Keratinocyte (primary cell): Measurements from ENCODE around the gene MRTFB. TPM values are rescaled to one million over a fixed set of nuclear protein-coding genes. Genes with fewer than 3 reads are reported as not detected.

Source experiments
- DNase-seq: peaks from one replicate; pipeline ENCODE4 v3.0.0-alpha.2; 2011; ENCODE audit warnings: low read depth, missing footprints, low spot score
- FAIRE-seq: peaks from 2 replicates; lab custom pipeline; 2011; peaks lifted over from hg19 to GRCh38; lab: Jason Lieb, UNC
- H2AFZ ChIP-seq: 2 replicates; pipeline ENCODE4 v1.6.0; 2012; ENCODE audit warnings: low read length, control low read depth, inconsistent platforms; ENCODE audit not compliant: control insufficient read depth
- H3K27ac ChIP-seq: 2 replicates; pipeline ENCODE4 v1.5.1; 2011; ENCODE audit warnings: low read length; ENCODE audit not compliant: control insufficient read depth, insufficient read depth
- H3K27me3 ChIP-seq: 3 replicates; pipeline ENCODE4 v1.6.0; 2011; ENCODE audit warnings: low read length; ENCODE audit not compliant: control insufficient read depth, insufficient read depth; ENCODE audit errors: extremely low read depth
- H3K36me3 ChIP-seq, 2 experiments: 2 replicates in 1 of 2; 3 replicates in 1 of 2; pipeline ENCODE4 v1.5.1; 2011; ENCODE audit warnings: low read length in 2 of 2, mild to moderate bottlenecking in 1 of 2; ENCODE audit not compliant: control insufficient read depth in 2 of 2, insufficient read depth in 2 of 2; ENCODE audit errors: extremely low read depth in 1 of 2
- H3K4me1 ChIP-seq: 3 replicates; pipeline ENCODE4 v1.5.1; 2011; ENCODE audit warnings: low read length; ENCODE audit not compliant: control insufficient read depth, insufficient read depth; ENCODE audit errors: extremely low read depth
- H3K4me2 ChIP-seq: 3 replicates; pipeline ENCODE4 v1.6.0; 2011; ENCODE audit warnings: low read depth, low read length; ENCODE audit not compliant: control insufficient read depth, insufficient read depth; ENCODE audit errors: extremely low read depth
- H3K4me3 ChIP-seq, 3 experiments: fragments of 200-600 bp in 1 of 3; sonication (generic) in 1 of 3; 2 replicates in 2 of 3; 3 replicates in 1 of 3; pipeline ENCODE4 v1.5.1; 2011 to 2016; ENCODE audit warnings: low read length in 3 of 3, mild to moderate bottlenecking in 3 of 3, control low read depth in 2 of 3, inconsistent platforms in 1 of 3, low read depth in 1 of 3, mixed read lengths in 1 of 3, mixed run types in 1 of 3, moderate library complexity in 1 of 3; ENCODE audit not compliant: control insufficient read depth in 2 of 3, insufficient read depth in 2 of 3; ENCODE audit errors: extremely low read depth in 1 of 3
- H3K79me2 ChIP-seq: 2 replicates; pipeline ENCODE4 v1.6.0; 2012; ENCODE audit warnings: low read length; ENCODE audit not compliant: control insufficient read depth, insufficient read depth
- H3K9ac ChIP-seq: 3 replicates; pipeline ENCODE4 v1.6.0; 2011; ENCODE audit warnings: low read length; ENCODE audit not compliant: control insufficient read depth, insufficient read depth; ENCODE audit errors: extremely low read depth
- H3K9me1 ChIP-seq: 3 replicates; pipeline ENCODE4 v1.6.0; 2011; ENCODE audit warnings: low read length; ENCODE audit not compliant: control insufficient read depth, insufficient read depth; ENCODE audit errors: extremely low read depth
- H3K9me3 ChIP-seq: 2 replicates; pipeline ENCODE4 v1.5.1; 2012; ENCODE audit warnings: low read depth, low read length; ENCODE audit not compliant: control insufficient read depth
- H4K20me1 ChIP-seq: 3 replicates; pipeline ENCODE4 v1.6.0; 2011; ENCODE audit warnings: low read length; ENCODE audit not compliant: control insufficient read depth, insufficient read depth; ENCODE audit errors: extremely low read depth
- EZH2 ChIP-seq: IDR thresholded peaks from one replicate; pipeline ENCODE4 v1.6.1; 2012; ENCODE audit warnings: inconsistent platforms, mild to moderate bottlenecking, low read length, moderate library complexity
- dilution Hi-C: fragments of 300-500 bp; cut with MboI; formaldehyde crosslinking; loops from one replicate; pipeline ENCODE4 v1.7.0; 2020; ENCODE audit warnings: low sequenced_read_pairs; ENCODE audit not compliant: extremely low pct_ligation_motif_present
- polyA plus RNA-seq, 5 experiments: library from polyadenylated mRNA; depleted of rRNA in 3 of 5; stranded (reverse) in 3 of 5; stranded (forward) in 1 of 5; unstranded in 1 of 5; fragments of >200 nt; gene quantifications; 1 replicate in 1 of 5; 2 replicates in 3 of 5; 3 replicates in 1 of 5; pipeline versions ENCODE4 v1.2.1 to v1.2.3, GENCODE V29; 2011 to 2012; ENCODE audit warnings: missing spikeins in 2 of 5, low read depth in 1 of 5, low replicate concordance in 1 of 5
- TF ChIP-seq, protein P1 (sequence below), 3 experiments: IDR thresholded peaks in 1 of 3; conservative IDR thresholded peaks in 1 of 3; optimal IDR thresholded peaks in 1 of 3; 2 replicates in 2 of 3; 3 replicates in 1 of 3; pipeline versions ENCODE3 to v1.5.1; 2011; ENCODE audit warnings: low read length in 3 of 3, mild to moderate bottlenecking in 3 of 3, moderate library complexity in 2 of 3, control low read depth in 1 of 3, inconsistent platforms in 1 of 3; ENCODE audit not compliant: insufficient read depth in 2 of 3; ENCODE audit errors: extremely low read depth in 1 of 3

The MRTFB gene
- polyA plus RNA-seq, 1 donor (not counting 4 experiments of a cell fraction or from before 2014, with no cell fraction given), result 12.1 TPM

DNA sequence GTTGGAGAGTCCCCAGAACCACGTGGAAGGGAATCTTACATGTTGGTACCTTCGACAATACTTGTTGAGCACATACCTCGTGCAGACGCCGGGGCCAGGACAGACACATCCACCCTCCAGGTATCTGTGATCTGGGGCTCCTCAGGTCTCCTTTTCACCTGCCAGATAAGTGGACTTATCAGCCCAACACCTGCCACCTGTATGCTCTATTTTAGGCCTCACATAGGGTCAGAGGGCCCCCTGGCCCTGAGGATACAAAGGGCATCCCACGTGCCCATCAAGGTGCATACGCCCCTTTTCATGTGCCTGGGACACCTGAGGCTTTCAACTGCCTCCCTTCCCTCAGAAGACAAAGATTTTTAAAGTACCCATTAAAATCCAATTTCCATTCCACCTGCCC lies 212.7 kb downstream of the MRTFB start:
- peaks cover 6% of the 10 kb centered on the region for H3K4me1 ChIP-seq
- no peak overlapping the region for H3K4me3 ChIP-seq
- no peak overlapping the region for H3K4me2 ChIP-seq
- H3K36me3 ChIP-seq, result no peaks in the 10 kb centered on the region
- dilution Hi-C loops, result no loop called here
- DNase-seq, result no peak
- no peaks in the 10 kb centered on the region for H3K27me3 ChIP-seq
- H3K9me3 ChIP-seq, result no peaks in the 10 kb centered on the region
- no peak overlapping the region for H3K27ac ChIP-seq
- H4K20me1 ChIP-seq, result no peaks in the 10 kb centered on the region
- FAIRE-seq, result no peak
- H3K9me1 ChIP-seq, result no peaks in the 10 kb centered on the region
- no peak overlapping the region for H2AFZ ChIP-seq
- H3K79me2 ChIP-seq, result no peaks in the 10 kb centered on the region
- no peak for TF ChIP-seq EZH2
- TF ChIP-seq, protein P1, sequence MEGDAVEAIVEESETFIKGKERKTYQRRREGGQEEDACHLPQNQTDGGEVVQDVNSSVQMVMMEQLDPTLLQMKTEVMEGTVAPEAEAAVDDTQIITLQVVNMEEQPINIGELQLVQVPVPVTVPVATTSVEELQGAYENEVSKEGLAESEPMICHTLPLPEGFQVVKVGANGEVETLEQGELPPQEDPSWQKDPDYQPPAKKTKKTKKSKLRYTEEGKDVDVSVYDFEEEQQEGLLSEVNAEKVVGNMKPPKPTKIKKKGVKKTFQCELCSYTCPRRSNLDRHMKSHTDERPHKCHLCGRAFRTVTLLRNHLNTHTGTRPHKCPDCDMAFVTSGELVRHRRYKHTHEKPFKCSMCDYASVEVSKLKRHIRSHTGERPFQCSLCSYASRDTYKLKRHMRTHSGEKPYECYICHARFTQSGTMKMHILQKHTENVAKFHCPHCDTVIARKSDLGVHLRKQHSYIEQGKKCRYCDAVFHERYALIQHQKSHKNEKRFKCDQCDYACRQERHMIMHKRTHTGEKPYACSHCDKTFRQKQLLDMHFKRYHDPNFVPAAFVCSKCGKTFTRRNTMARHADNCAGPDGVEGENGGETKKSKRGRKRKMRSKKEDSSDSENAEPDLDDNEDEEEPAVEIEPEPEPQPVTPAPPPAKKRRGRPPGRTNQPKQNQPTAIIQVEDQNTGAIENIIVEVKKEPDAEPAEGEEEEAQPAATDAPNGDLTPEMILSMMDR (optimal IDR thresholded peaks at IDR 0.05 in 1 of 3, IDR thresholded peaks at IDR 0.05 in 1 of 3, conservative IDR thresholded peaks at IDR 0.05 in 1 of 3; ENCODE audit: extremely low read depth in 1 of 3, insufficient read depth in 2 of 3, low read length in 3 of 3), result no peak
- H3K9ac ChIP-seq, result no peak overlapping the region

DNA sequence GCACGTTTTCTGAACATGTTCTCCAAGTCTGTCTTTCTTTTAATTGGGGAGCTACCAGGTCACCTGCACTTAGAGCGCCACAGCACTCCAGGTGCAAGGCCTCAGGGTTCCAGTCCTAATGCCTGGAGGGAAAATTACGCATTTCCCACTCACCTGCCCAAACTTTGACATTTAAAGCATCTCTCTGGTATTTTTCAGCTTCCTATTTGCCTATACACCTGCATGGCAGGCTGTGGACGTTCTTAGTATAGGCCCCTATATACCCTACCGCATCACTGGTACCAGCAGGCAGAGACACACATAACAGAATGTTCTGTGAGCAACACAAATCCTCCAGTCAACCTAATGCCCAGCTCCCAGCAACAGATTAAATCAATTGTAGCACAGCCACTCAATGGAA lies 213.3 kb downstream of the MRTFB start:
- H3K9ac ChIP-seq, result no peak overlapping the region
- no peaks in the 10 kb centered on the region for H3K27me3 ChIP-seq
- no peak overlapping the region for H3K27ac ChIP-seq
- H3K4me2 ChIP-seq, result peak overlapping the region; percentile 93
- no peaks in the 10 kb centered on the region for H3K36me3 ChIP-seq
- dilution Hi-C loops, result no loop called here
- no peak for FAIRE-seq
- no peak overlapping the region for H3K4me3 ChIP-seq
- H2AFZ ChIP-seq, result no peak overlapping the region
- H3K4me1 ChIP-seq, result peaks cover 6% of the 10 kb centered on the region
- H4K20me1 ChIP-seq, result no peaks in the 10 kb centered on the region
- peaks cover 3% of the 10 kb centered on the region for H3K9me3 ChIP-seq
- no peaks in the 10 kb centered on the region for H3K79me2 ChIP-seq
- no peak for TF ChIP-seq EZH2
- TF ChIP-seq, protein P1 (optimal IDR thresholded peaks at IDR 0.05 in 1 of 3, IDR thresholded peaks at IDR 0.05 in 1 of 3, conservative IDR thresholded peaks at IDR 0.05 in 1 of 3; ENCODE audit: extremely low read depth in 1 of 3, insufficient read depth in 2 of 3, low read length in 3 of 3), result no peak
- no peak for DNase-seq
- no peaks in the 10 kb centered on the region for H3K9me1 ChIP-seq
